Sciatic nerve (tissue), 2 donors: ENCODE results near the gene SGMS2. TPM values are rescaled to one million over a fixed set of nuclear protein-coding genes. Genes with fewer than 3 reads are reported as not detected.

Experiments
- ATAC-seq: fragments of 200-7000 bp; cut with Tn5 transposase; one replicate; pipeline ENCODE4 v1.9.1; 2020; ENCODE audit warnings: mild to moderate bottlenecking, moderate library complexity
- DNase-seq: peaks from one replicate; pipeline ENCODE4 v3.0.0-alpha.2; 2020; ENCODE audit warnings: low spot score
- intact Hi-C: fragments of 100-400 bp; cut with DNase I; formaldehyde crosslinking; loops from one replicate; pipeline ENCODE4 v1.14.2; 2022
- total RNA-seq: library from RNA; stranded (reverse); fragmentation: NEBNext Ultra II Directional; extraction: Animal tissue kit (Norgen Biotek cat#: 25700); gene quantifications from one replicate; pipeline ENCODE4 v1.2.1, GENCODE V29; 2021
- donor health status: DM: no; HTN: no; CAD: no.
- donor health status: DM: no; HTN: no; CAD: no.

SGMS2 gene
- total RNA-seq, 1 donor from 2014 or later = 43.6 TPM

GRCh38 chr4:107935246-107935645 is 110.5 kb downstream of the SGMS2 start:
- ATAC-seq = no peak
- no peak for DNase-seq
- intact Hi-C loops = no loop called here

- ATAC-seq (no peak), DNase-seq (no peak)
- intact Hi-C loops = no loop called here
These were observed 112.3 kb downstream of the SGMS2 start for GRCh38 chr4:107937040-107937439.

GRCh38 chr4:107939307-107939706 is 114.6 kb downstream of the SGMS2 start:
- DNase-seq (no peak), ATAC-seq (no peak)
- intact Hi-C loops = no loop called here

GRCh38 chr4:107945809-107946208 is 121.1 kb downstream of the SGMS2 start:
- ATAC-seq (no peak), DNase-seq (no peak)
- intact Hi-C loops = no loop called here

- no peak for DNase-seq
- intact Hi-C loops = no loop called here
- no peak for ATAC-seq
These were observed 126.2 kb downstream of the SGMS2 start for GRCh38 chr4:107950746-107951540.

- intact Hi-C loops = no loop called here
- no peak for ATAC-seq
- no peak for DNase-seq
These were observed 126.8 kb downstream of the SGMS2 start for GRCh38 chr4:107951551-107951950.

- ATAC-seq = no peak
- intact Hi-C loops = no loop called here
- no peak for DNase-seq
These were observed 131.3 kb downstream of the SGMS2 start for GRCh38 chr4:107956011-107956410.

Other genes starting within 250 kb of the SGMS2 start
- gene PAPSS1, start 104.7 kb upstream of the SGMS2 start, total RNA-seq = 52.9 TPM
- gene CYP2U1, start 106.6 kb downstream of the SGMS2 start, total RNA-seq = 27.9 TPM
- gene HADH, start 165.0 kb downstream of the SGMS2 start, total RNA-seq = 39.5 TPM